DMS53 treated with DMSO at 0.1 percent for 48 hours (cell line): Measurements from ENCODE around the gene CFI.
"Not testable (repeated sequence)": the region's sequence is repeated elsewhere in the genome, so short reads cannot be mapped to it uniquely, and the experiment has no call there.

Source experiments
- DNase-seq: peaks from one replicate; lab custom pipeline; 2025; ENCODE audit not compliant: unreplicated experiment; lab: John Stamatoyannopoulos, UW

CFI gene

DNA sequence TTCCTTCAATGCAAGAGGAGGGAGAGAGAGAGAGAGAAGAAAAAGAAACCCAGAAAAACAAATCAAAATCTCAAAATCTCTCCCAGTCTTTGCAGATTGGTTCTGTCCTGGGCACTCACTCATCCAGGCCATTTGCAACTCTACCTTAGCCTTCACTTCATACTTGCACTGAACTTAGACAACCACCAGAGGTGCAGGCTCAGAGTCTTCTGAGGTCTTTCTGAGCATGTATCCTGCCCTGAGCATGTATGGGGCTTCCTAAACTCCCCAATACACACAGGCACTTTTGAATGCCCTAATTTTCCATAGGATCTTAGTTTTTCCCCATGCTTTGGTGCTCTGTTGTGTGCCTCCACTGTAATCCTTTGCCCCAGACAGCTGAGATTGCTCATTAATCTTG, 2.9 kb downstream of the CFI start:
- no peak for DNase-seq

DNA sequence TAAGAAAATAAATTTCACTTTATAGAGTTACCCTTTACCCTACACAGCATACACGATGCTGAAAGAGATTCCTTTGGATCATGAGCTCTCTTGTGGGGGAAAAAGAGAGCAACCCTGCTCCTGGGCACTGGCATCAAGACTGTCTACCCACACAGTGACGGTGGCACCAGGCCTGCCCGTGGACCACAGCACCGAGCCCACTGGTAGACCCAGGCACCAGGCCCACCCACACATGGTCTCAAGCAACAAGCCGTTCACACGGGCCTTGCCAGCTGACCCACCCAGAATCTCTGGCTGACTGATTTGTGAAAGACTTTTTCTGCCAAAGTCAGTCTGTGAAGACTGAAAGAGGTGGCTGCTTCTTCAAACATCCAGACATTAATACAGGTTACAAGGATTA, 6.7 kb downstream of the CFI start:
- no peak for DNase-seq

DNA sequence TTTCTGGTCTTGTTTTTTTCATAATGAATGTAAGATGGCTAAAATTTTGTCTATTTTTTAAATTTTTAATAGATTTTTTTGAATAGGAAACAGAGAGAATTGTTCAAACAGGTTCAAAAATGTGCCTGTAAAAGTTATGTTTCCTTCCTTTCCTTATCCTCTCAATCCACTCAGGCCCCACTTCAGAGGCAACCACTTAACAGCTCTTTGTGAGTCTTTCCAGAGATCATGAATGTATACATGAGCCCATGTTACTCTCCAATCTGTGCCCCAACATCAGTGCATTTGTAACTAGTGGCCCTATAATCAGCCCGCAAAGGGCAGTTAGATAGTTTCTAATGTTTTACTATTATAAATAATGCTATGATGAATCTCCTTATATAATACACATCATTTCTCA, 14.0 kb downstream of the CFI start:
- DNase-seq = no peak

DNA sequence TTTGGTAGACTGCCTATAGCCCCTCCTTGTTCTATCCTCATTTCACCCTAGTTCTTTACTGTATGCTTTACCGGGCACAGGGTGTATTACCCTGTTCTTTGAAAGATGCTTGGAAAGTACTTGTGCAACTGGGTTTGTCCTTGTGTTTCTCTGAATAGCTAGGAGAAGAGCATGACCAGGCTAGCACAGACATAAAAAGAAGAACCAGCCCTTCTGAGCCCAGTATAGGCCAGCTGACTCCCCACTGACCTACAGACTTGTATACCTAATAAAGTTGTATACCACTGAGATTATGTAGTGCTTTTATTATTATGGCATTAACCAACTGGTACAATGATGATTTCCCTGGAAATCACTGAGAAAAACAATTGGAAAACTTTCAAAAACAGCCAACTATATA, 15.0 kb downstream of the CFI start:
- DNase-seq = no peak

DNA sequence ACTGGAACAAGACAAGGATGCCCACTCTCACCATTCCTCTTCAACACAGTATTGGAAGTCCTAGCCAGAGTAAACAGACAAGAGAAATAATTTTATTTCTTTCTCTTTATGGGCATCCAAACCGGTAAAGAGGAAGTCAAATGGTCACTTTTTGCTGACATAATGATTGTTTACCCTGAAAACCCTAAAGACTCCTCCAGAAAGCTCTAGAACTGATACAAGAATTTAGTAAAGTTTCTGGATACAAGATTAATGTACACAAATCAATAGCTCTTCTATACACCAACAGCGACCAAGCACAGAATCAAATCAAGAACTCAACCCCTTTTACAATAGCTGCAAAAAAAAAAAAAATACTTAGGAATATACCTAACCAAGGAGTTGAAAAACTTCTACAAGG, 19.7 kb downstream of the CFI start:
- DNase-seq = not testable (repeated sequence)

DNA sequence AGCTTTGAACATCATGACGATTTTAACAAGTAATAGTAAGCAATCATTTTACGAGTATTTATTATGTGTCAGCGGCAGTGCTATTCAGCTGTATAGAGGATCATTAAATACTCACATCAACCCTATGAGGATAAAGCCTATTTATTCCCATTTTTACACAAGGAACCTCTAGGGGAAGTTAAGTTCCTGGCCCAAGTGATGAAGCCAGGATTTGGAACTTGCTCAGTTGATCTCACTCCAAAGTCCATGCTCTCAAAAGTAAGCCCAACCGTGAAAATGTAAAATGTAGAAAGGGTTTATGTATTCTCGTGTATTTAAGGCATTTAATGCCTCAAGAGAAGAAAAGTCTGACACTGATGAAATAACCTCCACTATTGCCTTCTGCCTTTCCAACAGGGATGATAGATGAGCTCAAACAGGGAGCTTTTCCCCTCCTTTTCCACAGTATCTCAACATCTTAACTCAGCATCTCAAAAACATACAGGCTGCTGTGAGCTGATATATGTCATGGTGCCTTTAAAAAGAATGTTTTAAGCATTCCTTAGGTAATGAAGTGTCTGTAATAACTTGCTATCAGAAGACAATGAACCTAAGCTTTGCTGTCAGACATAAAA, 36.9 kb downstream of the CFI start:
- DNase-seq = no peak

DNA sequence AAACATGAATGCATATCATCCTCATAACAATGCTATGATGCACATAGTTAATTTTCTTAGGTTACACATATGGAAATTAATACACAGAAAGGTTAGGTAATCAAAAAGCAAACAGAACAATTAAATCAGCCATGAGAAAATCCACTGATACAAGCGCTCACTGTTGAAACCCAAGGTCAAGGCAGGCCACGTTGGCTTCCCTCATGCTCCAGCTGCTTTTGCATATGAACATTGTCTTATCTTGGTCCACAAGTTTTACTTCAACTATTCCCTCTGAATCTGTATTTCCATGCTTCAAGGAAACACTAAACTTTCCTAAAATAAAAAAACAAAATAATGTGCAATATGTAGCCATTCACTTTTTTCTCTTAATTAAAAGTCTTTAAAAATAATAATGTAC, 37.4 kb downstream of the CFI start:
- no peak for DNase-seq

DNA sequence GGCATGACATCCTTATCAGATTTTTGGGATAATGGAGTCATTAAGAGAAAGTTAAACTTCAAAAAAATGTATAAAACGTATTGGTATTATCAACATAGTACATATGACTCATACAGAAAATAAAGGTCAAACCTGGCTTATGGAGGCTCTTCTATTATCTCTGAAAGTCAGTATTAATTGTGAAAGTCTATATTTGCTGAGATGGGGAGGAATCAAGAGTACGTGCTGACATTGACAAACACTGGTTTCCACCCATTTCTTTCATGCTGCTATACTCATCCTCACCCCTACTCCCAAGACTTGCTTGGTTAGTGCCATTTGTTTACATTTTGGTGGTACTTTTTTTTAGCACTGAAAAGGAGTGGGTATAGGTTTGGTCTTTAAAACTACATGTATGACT, 41.1 kb downstream of the CFI start:
- DNase-seq = no peak

DNA sequence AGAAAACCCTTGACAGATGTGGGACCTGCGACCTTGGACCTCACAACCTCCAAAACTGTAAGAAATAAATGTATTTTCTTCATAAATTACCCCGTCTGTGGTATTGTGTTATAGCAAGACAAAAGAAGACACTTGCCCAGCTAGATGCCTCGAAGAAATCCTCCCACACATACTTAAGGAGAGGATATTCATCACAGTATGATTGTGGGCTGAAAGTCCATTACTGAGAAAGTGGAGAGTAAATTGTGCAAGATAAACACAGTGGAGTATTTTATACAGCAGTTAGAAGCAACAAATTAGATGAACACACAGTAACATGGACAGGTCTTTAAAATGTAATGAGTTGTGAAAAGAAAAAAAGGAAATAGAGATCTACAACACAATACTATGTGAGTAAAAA, 46.1 kb downstream of the CFI start:
- DNase-seq = no peak

DNA sequence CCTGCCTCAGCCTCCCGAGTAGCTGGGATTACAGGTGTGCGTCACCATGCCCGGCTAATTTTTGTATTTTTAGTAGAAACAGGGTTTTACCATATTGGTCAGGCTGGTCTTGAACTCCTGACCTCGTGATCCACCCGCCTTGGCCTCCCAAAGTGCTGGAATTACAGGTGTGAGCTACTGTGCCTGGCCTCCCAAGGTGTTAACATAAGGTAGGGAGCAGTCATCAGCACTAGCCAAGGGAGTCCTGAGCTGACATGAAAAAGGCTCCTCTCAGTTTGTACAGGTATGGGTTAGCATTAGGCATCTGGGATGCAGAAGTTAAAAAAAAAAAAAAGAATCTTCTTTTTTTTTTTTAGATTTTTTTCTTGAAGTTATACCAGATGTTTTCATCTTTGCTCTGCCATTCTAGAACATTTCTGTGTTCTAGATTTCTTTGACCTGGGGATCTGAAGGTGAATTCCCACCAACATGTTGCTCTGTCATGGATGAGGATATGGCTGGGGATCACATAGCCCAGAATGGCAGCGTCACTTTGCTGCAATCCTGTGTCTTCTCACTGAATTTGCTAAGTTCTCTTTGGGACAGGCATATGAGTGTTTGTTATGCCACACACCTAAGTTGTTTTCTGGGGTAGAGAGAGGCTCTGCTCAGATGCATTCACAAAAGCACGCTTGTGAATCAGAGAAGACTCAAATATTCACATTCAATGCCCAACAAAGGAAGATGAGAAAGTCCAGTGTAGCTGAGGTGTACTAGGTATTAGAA, 47.5 kb downstream of the CFI start:
- DNase-seq = no peak

DNA sequence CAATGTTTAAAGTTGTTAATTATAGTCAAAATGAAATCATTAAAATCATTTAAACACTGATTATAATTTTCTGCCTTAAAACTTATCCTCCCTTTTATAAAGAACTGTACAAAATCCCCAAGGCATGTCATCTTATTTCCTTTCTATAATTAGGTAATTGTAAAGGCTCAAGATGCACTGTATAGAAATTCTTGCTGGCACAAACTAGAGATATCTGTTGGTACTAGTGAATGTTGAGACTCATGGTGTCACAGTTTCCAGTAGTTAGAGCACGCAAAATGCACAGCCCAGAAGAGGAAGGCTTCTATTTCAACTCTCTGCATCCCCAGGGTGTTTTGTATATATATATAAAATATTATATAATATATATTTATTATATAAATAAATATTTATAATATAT, 49.3 kb downstream of the CFI start:
- DNase-seq = no peak

DNA sequence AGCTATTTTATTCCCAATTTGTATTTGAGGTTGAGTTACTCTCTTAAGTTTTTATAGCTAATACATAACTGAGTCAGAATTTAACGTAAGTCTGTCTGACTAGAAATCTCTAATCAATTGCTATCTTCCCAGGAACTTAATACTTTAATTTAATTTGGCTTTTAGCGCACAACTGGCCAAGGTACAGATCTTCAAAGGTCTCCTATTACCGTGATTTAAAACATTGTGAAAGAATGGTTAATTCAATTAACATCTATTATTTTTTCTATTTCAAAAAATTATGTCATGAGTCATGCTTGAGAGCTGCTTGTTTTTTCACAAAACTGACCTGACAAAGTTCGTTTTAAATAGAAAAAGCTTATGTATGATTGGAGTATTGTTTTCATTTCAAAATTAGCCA, 49.9 kb downstream of the CFI start:
- DNase-seq = no peak

DNA sequence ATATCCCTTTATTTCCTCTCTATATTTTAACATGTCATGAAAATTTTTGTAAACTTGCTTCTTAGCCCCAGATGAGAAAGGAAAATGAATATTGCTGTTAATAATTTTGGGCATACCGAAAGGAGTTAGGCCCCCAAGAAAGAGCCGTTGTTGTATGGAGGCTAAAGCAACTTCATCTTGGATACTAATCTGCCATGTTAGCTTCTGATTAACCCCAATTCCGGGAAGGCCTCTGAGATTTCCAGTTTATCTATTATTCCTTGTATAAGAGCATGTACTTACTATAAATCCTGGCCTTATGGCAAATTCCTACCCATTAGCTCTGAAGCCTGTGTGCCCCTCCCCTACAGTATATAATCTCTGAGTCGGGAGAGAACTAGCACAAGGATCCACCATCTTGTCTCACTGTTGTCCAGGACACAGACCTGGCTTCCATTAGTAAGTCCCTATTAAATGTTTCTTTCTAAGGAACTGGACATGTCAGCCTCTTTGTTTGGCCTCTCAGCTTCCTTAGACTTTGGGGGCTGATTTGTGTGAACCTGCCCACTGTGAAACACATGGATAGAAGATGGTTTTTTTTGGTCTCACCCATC, 51.1 kb downstream of the CFI start:
- DNase-seq = no peak

DNA sequence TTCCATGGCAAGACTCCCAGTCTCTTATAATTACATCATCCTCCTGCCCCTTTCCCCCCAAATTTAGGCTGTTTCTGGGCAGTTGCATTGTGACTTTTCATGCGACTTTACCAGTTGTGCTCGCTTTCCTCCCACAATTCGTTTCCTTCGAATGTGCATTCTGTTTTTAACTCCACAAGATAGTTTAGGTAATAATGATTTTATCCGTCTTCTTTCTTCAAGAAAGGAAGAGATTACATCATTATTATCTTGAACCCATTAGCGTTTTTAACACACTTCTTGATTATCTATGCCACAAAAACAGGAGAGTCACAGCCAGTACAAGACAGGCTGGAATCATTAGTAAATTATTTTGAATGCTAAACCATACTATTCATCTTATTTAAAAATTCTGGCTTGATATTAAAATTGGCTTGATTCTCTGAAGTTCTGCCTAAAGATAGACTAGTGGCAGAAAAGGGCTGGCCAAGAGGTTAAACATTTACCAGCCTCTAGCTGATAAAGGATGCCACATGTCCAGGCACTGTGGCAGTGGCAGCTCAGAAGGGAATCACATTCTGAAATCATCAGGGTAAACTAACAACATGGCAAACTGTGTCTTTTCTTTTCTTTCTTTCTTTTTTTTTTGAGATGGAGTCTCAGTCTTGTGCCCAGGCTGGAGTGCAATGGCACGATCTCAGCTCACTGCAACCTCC, 52.3 kb downstream of the CFI start:
- no peak for DNase-seq

DNA sequence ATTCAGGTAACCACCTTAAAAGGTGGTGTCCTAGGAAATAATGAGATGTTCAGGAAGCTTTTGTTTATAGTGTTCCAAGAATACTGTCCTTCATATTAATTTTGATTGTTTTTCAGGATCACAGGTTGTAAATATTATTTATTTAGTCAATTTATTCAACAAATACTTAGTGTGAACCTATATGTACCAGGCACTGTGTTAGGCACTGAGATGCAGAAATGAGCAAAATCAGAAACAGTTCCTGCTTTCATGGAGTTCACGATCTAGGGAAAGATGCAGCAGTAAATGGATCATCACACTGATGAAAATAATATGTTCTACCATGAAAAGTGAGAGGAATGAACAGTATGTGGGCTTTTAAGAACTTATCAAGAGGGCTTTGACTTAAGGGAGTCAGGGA, 53.7 kb downstream of the CFI start:
- DNase-seq = no peak

DNA sequence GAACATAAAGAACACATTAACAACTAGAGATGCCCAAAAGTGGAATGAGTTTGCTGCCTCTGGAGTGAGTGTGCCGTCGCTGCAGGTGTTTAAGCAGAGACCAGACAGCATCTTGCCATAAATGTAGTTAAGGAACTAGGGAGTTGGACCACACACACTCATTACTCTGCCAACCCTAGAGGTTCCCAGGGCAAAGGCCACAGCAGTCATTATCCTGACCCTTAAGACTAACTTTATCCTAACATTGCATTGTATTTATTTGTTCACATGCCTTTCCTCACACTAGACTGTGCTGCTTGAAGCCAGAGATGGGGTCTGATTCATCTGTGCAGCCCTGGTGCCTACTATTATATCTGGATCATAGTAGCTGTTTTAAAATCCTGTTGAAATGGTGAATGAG, 55.1 kb downstream of the CFI start:
- no peak for DNase-seq

DNA sequence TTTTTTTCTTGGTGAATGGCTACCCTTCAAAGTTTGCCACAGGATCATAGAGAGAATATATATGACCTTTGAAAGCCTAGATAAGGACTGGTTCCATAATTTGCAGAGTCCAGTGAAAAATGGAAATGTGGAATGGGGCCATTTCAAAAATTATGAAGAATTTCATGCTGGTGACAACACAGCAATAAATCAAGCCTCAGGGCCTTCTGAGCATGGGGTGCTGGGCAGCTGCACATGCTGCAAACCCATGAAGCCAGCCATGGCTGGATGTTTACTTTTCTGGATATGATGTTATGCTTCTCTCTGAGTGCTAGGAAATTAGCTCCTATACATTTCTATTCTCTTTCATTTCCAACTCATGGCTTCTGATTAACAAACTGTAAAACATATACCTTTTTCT, 56.0 kb downstream of the CFI start:
- DNase-seq = no peak

DNA sequence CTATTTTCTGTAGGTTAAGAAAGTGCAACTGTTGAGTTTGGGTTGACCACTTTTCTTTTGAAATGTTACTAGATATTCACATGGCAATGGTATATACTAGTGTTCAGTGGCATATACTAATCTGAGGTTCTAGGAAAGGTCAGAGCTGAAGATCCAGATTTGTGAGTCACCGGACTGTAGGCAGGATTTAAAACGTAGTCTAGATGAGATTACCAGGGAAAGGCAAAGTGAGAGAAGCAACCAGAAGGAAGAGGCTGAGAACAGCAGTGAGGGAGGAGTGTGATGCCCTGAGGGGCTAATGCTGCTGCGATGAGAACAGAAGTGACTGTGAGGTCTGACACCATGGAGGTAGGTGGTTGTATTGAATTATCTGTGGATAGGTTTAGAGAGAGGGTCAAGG, 62.3 kb downstream of the CFI start:
- no peak for DNase-seq

DNA sequence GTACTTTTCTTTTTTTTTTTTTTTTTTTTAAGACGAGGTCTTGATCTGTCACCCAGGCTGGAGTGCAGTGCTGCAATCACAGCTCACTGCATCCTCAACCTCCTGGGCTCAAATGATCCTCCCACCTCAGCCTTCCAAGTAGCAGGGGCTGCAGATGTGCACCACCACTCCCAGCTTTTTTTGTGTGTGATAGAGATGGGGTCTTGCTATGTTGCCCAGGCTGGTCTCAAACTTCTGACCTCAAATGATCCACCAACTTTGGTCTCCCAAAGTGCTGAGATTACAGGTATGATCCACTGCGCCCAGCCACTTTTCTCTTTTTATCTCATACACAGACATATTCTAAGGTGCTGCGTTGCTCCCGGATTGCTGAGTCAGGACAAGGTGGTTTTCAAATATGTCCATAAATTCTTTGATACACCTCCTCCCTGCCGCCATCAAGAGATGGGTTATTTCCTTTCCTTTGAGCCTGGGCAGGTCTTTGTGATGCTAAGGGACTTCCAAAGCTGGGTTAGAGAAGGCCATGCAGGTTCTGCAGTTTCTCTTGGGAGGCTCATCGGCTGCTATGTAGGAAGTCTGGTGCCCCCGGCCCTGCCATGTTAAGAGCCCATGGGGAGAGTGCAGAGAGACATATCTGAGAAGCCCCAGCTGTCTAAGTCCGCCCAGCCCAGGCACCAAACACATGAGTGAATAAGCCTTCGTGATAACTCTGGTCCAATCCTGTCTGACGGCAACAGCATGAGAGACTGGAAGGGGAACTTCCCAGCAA, 63.5 kb downstream of the CFI start:
- DNase-seq = no peak

DNA sequence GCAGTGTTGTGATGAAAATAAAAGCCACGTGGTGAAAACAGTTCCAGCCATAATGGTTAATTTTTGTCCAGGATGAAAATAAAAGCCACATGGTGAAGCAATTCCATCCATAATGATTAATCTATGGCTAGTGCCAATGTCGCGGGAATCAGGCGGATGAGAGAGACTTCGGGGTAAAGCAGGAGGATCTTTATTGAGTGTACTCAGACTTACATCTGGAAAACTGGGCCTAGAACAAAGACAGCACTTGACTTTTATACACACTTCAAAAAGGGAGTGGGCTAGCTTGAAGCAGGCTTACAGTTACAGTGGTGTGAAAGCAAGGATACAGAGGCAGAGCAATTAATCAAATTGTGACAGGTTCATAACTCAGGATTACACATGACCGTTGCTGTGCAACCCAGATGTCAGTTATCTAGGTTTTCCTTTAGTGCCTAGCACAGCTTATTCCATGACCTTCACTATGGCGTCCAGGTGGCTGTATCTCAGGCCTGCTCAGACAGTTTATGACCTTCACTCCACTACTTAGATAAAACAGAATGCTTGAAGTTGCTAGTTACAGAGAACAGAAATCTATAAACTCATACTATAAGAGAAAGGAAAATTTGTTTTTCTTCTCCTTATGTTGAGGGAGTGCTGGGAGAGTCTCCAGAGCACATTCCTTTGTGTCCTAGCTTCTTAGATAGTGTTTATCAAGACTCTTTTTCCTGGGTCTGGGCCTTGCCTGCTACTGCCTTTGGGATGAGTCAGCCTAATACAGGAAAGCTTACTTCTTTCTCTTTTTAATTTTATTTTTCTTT, 66.0 kb downstream of the CFI start:
- DNase-seq = no peak

DNA sequence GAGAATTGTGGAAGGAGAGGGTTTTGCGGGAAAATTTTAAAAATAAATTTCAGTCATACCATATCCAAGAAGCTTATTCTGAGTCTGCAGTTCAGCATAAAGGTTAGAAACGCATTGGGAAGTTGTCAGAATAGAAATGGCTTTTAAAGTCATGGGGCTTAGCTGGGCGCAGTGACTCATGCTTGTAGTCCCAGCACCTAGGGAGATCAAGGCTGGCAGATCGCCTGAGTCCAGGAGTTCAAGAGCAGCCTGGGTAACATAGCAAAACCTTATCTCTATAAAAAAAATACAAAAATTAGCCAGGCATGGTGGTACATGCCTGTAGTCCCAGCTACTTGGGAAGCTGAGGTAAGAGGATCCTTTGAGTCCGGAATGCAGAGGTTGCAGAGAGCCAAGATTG, 68.1 kb downstream of the CFI start:
- no peak for DNase-seq
